CD14-positive monocyte (primary cell): Measurements from ENCODE around the gene TUNAR. TPM values are rescaled to one million over a fixed set of nuclear protein-coding genes. Genes with fewer than 3 reads are reported as not detected.

Experiments
- DNase-seq, 3 donors: peaks; one replicate each; pipeline ENCODE4 v3.0.0-alpha.2; 2011 to 2022
- H2AFZ ChIP-seq: 2 replicates; pipeline ENCODE4 v1.6.0; 2012; ENCODE audit warnings: mild to moderate bottlenecking, low read depth, low read length, inconsistent platforms; ENCODE audit not compliant: insufficient read depth, poor library complexity, severe bottlenecking
- H3K27ac ChIP-seq, 2 donors: 1 replicate in 1 of 2; 2 replicates in 1 of 2; pipeline ENCODE4 v1.5.1; 2012 to 2013; ENCODE audit warnings: low read length in 2 of 2, control low read depth in 1 of 2, inconsistent platforms in 1 of 2, low read depth in 1 of 2, mild to moderate bottlenecking in 1 of 2
- H3K27me3 ChIP-seq, 2 donors: one replicate each; pipeline versions ENCODE4 v1.6.0 to v1.6.1; 2011 to 2013; ENCODE audit warnings: low read length in 2 of 2; ENCODE audit not compliant: control insufficient read depth in 2 of 2, insufficient read depth in 2 of 2
- H3K36me3 ChIP-seq, 2 donors: replicated peaks in 1 of 2; 1 replicate in 1 of 2; 2 replicates in 1 of 2; pipeline versions ENCODE4 v1.5.1 to v1.6.1; 2012 to 2013; ENCODE audit warnings: low read length in 2 of 2, control low read depth in 1 of 2, inconsistent platforms in 1 of 2, mild to moderate bottlenecking in 1 of 2; ENCODE audit not compliant: insufficient read depth in 2 of 2, control insufficient read depth in 1 of 2
- H3K4me1 ChIP-seq, 2 donors: 1 replicate in 1 of 2; 2 replicates in 1 of 2; pipeline versions ENCODE4 v1.5.1 to v1.6.1; 2012 to 2013; ENCODE audit warnings: low read length in 2 of 2, control low read depth in 1 of 2, inconsistent platforms in 1 of 2, mild to moderate bottlenecking in 1 of 2, moderate library complexity in 1 of 2; ENCODE audit not compliant: insufficient read depth in 2 of 2, control insufficient read depth in 1 of 2
- H3K4me2 ChIP-seq: replicated peaks from 2 replicates; pipeline ENCODE3; 2012; ENCODE audit warnings: low read length, moderate library complexity, mild to moderate bottlenecking; ENCODE audit not compliant: poor library complexity, severe bottlenecking; ENCODE audit errors: extremely low read depth
- H3K4me3 ChIP-seq, 3 experiments: fragments of 200-600 bp in 1 of 3; sonication (generic) in 1 of 3; replicated peaks in 1 of 3; 1 replicate in 2 of 3; 2 replicates in 1 of 3; pipeline ENCODE4 v1.5.1; 2011 to 2013; ENCODE audit warnings: low read length in 3 of 3, mild to moderate bottlenecking in 3 of 3, control low read depth in 2 of 3, low read depth in 2 of 3, inconsistent platforms in 1 of 3, moderate library complexity in 1 of 3
- H3K79me2 ChIP-seq: 2 replicates; pipeline ENCODE4 v1.6.0; 2012; ENCODE audit warnings: mild to moderate bottlenecking, control low read depth, inconsistent platforms, low read length, moderate library complexity; ENCODE audit not compliant: insufficient read depth
- H3K9ac ChIP-seq: 2 replicates; pipeline ENCODE4 v1.6.0; 2017; ENCODE audit warnings: low read length, mild to moderate bottlenecking; ENCODE audit not compliant: insufficient read depth, poor library complexity, severe bottlenecking
- H3K9me3 ChIP-seq, 2 donors: replicated peaks in 1 of 2; 1 replicate in 1 of 2; 2 replicates in 1 of 2; pipeline versions ENCODE4 v1.5.1 to v1.6.1; 2012 to 2013; ENCODE audit warnings: low read length in 2 of 2, control low read depth in 1 of 2; ENCODE audit not compliant: control insufficient read depth in 1 of 2, insufficient read depth in 1 of 2
- H4K20me1 ChIP-seq: 2 replicates; pipeline ENCODE4 v1.6.0; 2012; ENCODE audit warnings: mild to moderate bottlenecking, low read length, control low read depth, moderate library complexity; ENCODE audit not compliant: insufficient read depth
- H3K27ac Mint-ChIP-seq, 7 donors: one replicate each; pipeline ENCODE4 v1.8.0; 2020; ENCODE audit warnings: mild to moderate bottlenecking in 7 of 7, mixed read lengths in 7 of 7, moderate library complexity in 6 of 7, inconsistent platforms in 2 of 7
- H3K27me3 Mint-ChIP-seq, 3 donors: one replicate each; pipeline ENCODE4 v1.8.0; 2021 to 2022; ENCODE audit warnings: low read depth in 3 of 3, mild to moderate bottlenecking in 3 of 3, mixed read lengths in 3 of 3, moderate library complexity in 3 of 3, inconsistent platforms in 1 of 3
- H3K36me3 Mint-ChIP-seq, 2 donors: one replicate each; pipeline ENCODE4 v1.8.0; 2020; ENCODE audit warnings: mixed read lengths in 2 of 2, inconsistent platforms in 1 of 2, mild to moderate bottlenecking in 1 of 2
- H3K4me1 Mint-ChIP-seq: one replicate; pipeline ENCODE4 v1.8.0; 2020; ENCODE audit warnings: mild to moderate bottlenecking, mixed read lengths
- H3K4me3 Mint-ChIP-seq, 2 donors: one replicate each; pipeline ENCODE4 v1.8.0; 2020; ENCODE audit warnings: mild to moderate bottlenecking in 2 of 2, mixed read lengths in 2 of 2, moderate library complexity in 1 of 2
- H3K9me3 Mint-ChIP-seq, 7 donors: one replicate each; pipeline ENCODE4 v1.8.0; 2020 to 2022; ENCODE audit warnings: mixed read lengths in 7 of 7, mild to moderate bottlenecking in 6 of 7, moderate library complexity in 6 of 7, inconsistent platforms in 2 of 7
- WGBS: methylation state at CpG from one replicate; pipeline ENCODE4 v1.1.5; 2013; ENCODE audit warnings: missing lambda C conversion rate; ENCODE audit not compliant: insufficient coverage; 5-methylcytosine and 5-hydroxymethylcytosine counted together
- intact Hi-C, 2 donors: fragments of 100-400 bp; cut with micrococcal nuclease; formaldehyde crosslinking; loops; one replicate each; pipeline versions ENCODE4 v1.15.0 to v1.15.1; 2023
- polyA plus RNA-seq, 3 donors: library from polyadenylated mRNA; depleted of rRNA in 1 of 3; unstranded in 2 of 3; stranded (reverse) in 1 of 3; fragments of 300-500 nt in 2 of 3; fragments of >200 nt in 1 of 3; fragmentation: Illumina TruSeq in 2 of 3; gene quantifications; 1 replicate in 2 of 3; 2 replicates in 1 of 3; pipeline ENCODE4 v1.2.3, GENCODE V29; 2012 to 2021
- TF ChIP-seq, protein P1 (sequence below): fragments of 200-600 bp; IDR thresholded peaks from one replicate; pipeline ENCODE4 v1.8.0; 2022; ENCODE audit warnings: antibody characterized with exemption, mild to moderate bottlenecking

TUNAR gene
- polyA plus RNA-seq, 3 donors: not detected

GRCh38 chr14:95915330-95915729 lies 38.7 kb downstream of the TUNAR start:
- Histone ChIP-seq H3K79me2 (no peaks in the 10 kb centered on the region), H3K27me3 (no peaks in the 10 kb centered on the region), H4K20me1 (no peaks in the 10 kb centered on the region), H3K9me3 (no peaks in the 10 kb centered on the region), H3K4me2 (no peak overlapping the region), H3K27ac (no peak overlapping the region), H3K36me3 (no peaks in the 10 kb centered on the region), H3K4me3 (no peak overlapping the region), H3K4me1 (no peaks in the 10 kb centered on the region), H3K9ac (no peak overlapping the region), H2AFZ (no peak overlapping the region)
- DNase-seq: no peak
- Mint-ChIP-seq H3K9me3 (peaks cover 0 to 3% (median 0%) of the 10 kb centered on the region in 7 donors), H3K27ac (no peak overlapping the region), H3K4me1 (no peaks in the 10 kb centered on the region), H3K36me3 (no peaks in the 10 kb centered on the region), H3K4me3 (no peak overlapping the region), H3K27me3 (peaks cover 2 to 6% (median 3%) of the 10 kb centered on the region in 3 donors)
- TF ChIP-seq, protein P1, sequence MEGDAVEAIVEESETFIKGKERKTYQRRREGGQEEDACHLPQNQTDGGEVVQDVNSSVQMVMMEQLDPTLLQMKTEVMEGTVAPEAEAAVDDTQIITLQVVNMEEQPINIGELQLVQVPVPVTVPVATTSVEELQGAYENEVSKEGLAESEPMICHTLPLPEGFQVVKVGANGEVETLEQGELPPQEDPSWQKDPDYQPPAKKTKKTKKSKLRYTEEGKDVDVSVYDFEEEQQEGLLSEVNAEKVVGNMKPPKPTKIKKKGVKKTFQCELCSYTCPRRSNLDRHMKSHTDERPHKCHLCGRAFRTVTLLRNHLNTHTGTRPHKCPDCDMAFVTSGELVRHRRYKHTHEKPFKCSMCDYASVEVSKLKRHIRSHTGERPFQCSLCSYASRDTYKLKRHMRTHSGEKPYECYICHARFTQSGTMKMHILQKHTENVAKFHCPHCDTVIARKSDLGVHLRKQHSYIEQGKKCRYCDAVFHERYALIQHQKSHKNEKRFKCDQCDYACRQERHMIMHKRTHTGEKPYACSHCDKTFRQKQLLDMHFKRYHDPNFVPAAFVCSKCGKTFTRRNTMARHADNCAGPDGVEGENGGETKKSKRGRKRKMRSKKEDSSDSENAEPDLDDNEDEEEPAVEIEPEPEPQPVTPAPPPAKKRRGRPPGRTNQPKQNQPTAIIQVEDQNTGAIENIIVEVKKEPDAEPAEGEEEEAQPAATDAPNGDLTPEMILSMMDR: no peak
- intact Hi-C loops: no loop called here
- 56% methylated on average over 5 of the region's 7 CpGs for WGBS

DNA sequence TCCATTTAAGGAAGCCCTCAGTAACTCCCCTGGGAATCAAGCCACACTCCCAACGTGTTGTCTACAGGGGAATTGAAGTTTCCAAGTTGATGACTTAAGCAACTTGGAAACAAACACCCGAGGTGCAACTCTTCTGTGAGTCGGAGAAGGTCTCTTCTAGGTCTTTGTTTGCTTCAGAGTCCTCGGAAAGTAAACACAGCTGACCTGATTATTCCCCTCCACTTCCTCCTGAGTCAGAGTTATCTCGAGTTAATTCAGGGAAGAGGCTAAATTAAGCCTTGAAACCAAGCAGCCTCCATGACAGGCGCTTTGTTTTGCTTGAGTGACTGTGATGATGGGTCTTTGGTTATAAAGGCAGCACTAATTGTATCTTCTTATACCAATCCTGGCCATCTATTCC lies 41.8 kb downstream of the TUNAR start:
- H3K79me2 ChIP-seq: no peaks in the 10 kb centered on the region
- Mint-ChIP-seq H3K4me1 (no peaks in the 10 kb centered on the region), H3K36me3 (no peaks in the 10 kb centered on the region), H3K4me3 (no peak overlapping the region), H3K27me3 (peaks cover 0 to 5% (median 3%) of the 10 kb centered on the region in 3 donors), H3K9me3 (no peaks in the 10 kb centered on the region), H3K27ac (no peak overlapping the region)
- H4K20me1 ChIP-seq: no peaks in the 10 kb centered on the region
- H3K4me1 ChIP-seq: no peaks in the 10 kb centered on the region
- H2AFZ ChIP-seq: no peak overlapping the region
- no peaks in the 10 kb centered on the region for H3K27me3 ChIP-seq
- no peak overlapping the region for H3K9ac ChIP-seq
- TF ChIP-seq, protein P1: no peak
- no peak overlapping the region for H3K4me2 ChIP-seq
- intact Hi-C loops: no loop called here
- no peak for DNase-seq
- 0% methylated on average over 1 of the region's 6 CpGs for WGBS
- no peaks in the 10 kb centered on the region for H3K36me3 ChIP-seq
- no peaks in the 10 kb centered on the region for H3K9me3 ChIP-seq
- no peak overlapping the region for H3K4me3 ChIP-seq
- H3K27ac ChIP-seq: no peak overlapping the region
